NCI-H1694 (cell line): ENCODE measurements around the gene ASH1L.
"Not testable (repeated sequence)": the region's sequence is repeated elsewhere in the genome, so short reads cannot be mapped to it uniquely, and the experiment has no call there.

Experiments used
- DNase-seq: peaks from one replicate; lab custom pipeline; 2025; lab: John Stamatoyannopoulos, UW

Gene ASH1L

DNA sequence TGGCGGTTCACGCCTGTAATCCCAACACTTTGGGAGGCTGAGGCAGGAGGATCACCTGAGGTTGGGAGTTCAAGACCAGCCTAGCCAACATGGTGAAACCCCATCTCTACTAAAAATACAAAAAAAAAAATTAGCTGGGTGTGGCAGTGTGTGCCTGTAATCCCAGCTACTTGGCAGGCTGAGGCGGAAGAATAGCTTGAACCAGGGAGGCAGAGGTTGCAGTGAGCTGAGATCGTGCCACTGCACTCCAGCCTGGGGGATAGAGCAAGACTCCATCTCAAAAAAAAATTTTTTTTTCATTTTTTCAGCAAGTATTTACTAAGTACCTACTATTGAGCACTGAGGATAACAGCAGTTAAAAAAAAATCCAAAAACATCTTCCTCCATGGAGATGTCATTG lies 69.0 kb downstream of the ASH1L start:
- not testable (repeated sequence) for DNase-seq

DNA sequence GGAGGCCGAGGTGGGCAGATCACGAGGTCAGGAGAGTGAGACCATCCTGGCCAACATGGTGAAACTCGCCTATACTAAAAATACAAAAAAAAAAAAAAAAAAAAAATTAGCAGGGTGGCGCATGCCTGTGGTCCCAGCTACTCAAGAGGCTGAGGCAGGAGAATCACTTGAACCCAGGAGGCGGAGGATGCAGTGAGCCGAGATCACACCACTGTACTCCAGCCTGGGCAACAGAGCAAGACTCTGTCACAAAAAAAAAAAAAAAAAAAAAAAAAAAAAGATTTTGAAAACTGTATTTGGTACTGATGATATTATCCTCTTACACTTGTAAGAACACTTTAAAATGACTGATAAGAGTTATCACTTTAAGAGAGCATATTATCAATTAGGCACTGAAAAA lies 74.2 kb downstream of the ASH1L start:
- not testable (repeated sequence) for DNase-seq

DNA sequence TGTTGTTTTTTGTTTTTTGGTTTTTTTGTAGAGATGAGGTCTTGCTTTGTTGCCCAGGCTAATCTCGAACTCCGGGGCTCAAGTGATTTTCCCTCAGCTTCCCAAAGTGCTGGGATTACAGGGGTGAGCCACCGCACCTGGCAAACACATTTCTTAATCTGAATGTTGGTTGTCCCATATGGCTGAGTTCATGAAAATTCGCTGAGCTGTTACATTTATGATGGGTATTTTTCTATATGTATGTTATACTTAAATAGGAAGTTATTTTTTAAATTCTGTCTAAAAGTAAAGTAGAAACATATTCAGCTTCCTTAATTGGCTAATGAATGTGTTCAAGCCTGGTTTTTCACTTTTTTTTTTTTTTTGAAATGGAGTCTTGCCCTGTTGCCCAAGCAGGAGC lies 75.1 kb downstream of the ASH1L start:
- no peak for DNase-seq

DNA sequence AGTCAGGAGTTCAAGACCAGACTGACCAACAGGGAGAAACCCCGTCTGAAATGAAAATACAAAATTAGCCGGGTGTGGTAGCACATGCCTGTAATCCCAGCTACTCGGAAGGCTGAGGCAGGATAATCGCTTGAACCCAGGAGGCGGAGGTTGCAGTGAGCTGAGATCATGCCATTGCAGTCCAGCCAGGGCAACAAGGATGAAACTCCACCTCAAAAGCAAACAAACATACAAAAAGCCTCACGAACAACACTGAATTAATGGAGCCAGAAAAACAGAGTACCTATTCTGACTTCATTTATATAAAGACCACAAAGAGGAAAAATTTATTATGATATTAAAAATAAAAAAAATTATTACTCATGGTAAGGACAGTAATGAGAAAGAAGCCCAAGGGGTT lies 75.7 kb downstream of the ASH1L start:
- DNase-seq = not testable (repeated sequence)

DNA sequence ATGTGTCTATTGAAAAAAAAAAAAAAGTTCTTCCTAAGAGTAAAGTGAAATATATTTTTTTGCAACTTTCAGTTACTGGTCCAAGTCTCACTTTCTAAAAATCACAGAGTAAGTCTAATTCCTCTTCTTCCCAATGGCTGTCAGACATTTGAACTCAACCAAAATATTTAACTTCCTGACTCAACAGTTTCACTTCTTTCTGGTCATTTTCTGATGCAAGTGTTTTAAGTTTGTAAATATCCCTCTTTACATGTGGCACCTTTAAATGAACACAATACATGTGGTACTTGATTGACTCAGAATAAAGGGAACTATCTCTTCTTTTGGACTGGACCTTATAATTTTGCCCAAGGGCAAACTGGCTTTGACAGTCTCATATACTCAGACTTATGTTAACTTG lies 76.7 kb downstream of the ASH1L start:
- no peak for DNase-seq

DNA sequence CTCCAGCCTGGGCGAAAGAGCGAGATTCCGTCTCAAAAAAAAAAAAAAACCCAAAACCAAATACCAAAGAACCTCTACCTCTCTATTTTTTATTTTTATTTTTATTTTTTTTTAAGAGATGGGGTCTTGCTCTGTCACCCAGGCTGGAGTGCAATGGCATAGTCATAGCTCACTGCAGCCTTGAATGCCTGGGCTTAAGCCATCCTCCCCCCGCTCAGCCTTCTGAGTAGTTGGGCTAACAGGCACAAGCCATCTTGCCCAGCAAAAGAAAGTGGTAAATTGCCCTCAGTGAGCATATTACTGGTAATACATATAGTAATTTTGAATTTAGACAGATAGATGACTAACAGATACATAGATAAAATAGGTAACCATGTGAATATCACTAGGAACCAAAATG lies 77.4 kb downstream of the ASH1L start:
- no peak for DNase-seq

DNA sequence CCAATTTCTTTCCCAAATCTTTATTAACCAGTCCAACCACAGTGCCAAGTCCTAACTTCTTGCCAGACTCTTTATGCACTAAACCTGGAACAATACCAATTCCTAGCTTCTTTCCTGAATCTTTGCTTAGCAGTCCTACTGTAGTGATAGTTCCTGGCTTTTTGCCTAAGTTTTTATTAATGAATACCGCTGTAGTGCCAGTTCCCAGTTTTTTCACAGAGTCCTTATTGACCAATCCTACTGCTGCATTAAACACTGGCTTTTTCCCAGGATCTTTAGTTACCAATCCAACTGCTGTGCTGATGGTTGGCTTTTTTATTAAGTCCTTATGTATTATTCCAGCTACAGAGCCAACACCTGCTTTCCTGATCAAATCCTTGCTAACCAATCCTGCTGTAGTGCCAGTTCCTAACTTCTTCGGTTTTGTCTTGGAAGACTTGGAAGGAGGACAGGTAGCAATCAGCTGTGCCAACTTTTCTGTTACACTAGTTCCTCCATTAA lies 80.8 kb downstream of the ASH1L start:
- DNase-seq = no peak

DNA sequence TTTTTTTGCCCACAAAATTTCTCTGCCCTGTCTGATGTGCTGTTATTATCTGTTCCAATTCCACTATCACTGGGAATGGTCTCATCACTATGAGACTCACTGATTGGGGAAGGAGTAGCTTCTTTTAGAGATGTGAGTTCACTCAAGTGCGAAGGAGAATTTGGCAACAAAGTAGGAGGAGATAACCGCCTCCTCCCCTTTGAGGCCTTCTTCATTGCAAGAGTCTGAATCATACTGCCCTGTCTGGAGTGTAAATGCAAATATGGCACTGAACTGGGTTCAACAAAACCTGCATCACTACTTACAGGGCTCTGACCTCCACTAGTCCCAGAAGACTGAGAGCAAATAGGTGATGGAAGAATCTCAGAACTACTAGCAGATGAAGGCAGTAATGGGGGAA lies 83.4 kb downstream of the ASH1L start:
- DNase-seq = no peak

DNA sequence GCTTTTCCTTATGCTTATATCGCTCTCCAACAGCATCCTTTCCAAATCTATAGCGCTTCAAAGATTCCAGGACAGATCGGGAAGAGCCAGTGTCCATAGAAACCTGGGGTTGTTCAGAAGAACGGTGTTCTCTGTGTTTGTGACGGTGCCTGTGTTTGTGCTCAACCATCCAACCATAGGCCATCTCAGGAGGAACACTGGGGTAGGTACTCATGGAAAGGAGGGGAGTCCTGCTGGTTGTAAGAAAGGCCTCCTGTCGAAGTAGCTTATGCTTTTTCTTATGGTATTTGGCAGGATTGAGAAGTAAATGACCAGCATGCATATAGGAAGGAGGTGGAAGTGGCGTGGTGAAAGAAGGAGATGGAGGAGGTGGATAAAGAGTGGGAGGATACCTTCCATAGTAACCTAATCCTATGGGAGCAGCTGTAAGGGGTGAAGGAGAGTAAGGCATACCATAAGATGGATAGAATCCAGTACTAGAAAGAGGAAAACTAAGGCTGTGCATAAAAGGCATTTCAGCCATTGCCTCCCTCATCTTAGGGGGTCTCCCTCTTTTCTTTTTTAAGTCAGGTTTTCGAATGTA lies 84.2 kb downstream of the ASH1L start:
- DNase-seq = no peak

DNA sequence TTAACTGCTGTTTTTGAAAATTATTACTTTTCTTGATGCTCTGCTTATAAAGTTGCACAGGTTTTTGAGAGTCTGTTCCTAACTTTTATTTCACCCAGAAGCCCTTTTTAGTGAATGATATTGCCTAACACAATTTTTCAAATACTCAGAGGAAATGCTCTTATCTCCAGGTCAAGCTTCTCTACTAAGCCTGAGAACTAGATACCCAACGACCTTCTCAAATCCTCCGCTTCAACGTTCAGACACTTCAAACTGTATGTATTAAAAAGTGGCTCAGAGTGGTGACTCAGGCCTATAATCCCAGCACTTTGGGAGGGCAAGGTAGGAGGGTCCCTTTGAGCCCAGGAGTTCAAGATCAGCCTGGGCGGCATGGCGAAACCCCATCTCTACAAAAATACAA lies 88.5 kb downstream of the ASH1L start:
- DNase-seq = no peak

DNA sequence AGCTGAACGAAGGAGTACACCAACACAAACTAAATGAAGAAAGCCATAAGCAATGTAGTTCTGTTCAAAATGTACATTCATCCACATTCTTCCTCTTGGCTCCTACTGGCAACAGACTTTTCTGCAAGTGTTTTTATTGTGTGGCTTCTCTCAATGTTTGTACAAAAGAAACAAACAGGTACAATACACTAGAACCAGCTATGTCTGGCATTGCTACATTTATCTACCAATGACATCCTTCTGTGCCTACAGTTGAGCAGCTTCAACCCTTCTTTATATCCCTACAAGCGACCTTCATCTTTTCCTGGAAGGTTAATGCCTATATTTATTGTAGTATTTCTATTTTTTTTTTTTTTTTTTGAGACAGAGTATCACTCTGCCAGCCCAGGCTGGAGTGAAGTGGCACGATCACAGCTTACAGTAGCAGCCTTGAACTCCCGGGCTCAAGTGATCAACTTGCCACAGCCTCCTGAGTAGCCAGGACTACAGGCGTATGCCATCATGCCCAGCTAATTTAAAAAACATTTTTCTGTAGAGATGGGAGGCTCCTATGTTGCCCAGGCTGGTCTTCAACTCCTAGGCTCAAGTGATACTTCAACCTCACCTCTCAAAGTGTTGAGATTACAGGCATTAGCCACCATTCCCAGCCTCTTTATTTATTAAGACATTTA lies 89.3 kb downstream of the ASH1L start:
- DNase-seq = no peak

DNA sequence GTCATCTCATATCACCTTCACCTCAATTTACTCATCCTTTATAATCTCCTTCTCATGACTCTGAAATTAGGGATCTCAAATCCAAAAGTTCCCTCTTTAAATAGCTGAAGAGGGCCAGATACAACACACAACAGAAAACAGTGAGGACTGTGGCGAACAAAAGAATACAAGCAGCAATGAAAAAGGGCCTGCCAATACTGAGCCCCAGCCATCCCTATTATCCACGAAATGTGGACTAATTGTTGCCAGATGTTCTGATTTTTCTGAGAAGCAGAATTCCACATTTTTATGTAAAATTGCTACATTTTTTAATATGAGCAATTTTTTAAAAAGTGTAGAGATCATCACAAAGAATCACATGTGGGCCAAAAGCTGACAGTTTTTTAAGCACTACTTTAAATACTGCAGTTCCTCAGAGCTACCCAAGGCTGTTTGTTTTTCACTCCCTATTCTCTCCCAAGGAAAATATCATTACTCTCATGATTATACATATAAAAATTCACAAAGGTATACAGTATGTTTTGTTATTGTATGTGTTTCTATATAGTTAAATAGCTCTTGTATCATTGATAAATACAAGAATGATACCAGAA lies 90.0 kb downstream of the ASH1L start:
- DNase-seq = no peak

DNA sequence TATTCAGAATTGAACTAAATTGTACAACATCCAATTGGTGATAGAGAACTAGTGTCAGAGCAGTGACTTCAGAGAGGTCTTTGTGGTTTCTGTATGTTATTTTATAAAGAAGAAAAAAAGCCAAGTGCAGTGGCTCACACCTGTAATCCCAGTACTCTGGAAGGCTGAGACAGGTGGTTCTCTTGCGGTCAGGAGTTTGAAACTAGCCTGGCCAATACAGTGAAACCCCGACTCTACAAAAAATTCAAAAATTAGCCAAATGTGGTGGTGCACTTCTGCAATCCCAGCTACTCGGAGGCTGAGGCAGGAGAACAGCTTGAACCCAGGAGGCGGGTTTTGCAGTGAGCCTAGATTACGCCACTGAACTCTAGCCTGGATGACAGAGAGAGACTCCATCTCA lies 90.7 kb downstream of the ASH1L start:
- DNase-seq = no peak

DNA sequence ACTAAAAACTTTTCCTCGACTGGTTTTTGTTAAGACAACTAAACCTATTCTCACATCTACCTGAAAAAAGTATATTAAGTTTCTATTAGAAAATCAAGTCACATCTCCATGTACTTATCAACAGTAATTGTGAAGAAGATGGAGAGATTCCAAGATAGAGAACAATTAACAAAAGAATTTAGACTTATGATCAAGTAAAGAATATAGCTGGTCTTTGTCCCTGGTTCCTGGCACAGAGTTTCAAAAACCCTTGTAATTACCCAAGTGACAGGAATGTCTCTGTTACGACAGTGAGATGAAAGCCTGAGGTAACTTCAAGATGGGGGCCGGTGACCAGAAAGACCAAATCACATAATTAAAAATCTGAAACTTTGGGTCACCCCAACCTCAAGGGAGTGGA lies 91.6 kb downstream of the ASH1L start:
- no peak for DNase-seq

DNA sequence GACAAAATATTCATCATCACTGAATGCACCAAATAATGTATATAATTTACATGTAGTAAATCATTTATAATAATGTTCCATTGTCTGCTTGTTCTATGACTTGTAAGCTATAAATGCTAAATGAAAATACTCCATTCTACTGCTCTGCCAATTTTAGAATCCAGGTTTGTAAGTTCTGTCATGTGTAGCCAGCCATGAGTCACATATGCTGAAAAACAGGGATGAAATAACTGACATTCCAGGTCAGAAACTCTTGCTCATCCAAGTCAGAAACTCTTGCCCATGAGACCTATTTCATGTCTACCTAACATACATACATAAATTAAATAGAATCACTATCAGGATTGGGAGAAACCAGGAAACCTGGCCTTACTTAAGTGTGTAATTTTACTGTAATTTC lies 95.6 kb downstream of the ASH1L start:
- DNase-seq = no peak

DNA sequence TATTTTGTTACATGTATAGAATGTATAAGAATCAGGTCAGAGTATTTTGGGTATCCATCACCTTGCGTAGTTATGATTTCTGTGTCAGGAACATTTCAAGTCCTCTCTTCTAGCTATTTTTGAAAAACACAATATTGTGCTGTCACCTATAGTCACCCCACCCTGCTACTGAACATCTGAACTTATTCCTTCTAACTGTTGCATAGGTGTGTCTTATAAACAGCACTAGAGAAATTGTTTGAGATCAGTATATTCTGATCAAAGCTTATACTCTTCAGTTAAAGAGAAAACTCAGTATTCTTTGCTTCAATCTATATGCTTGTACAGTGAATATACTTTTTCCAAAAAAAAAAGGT lies 96.0 kb downstream of the ASH1L start:
- no peak for DNase-seq

DNA sequence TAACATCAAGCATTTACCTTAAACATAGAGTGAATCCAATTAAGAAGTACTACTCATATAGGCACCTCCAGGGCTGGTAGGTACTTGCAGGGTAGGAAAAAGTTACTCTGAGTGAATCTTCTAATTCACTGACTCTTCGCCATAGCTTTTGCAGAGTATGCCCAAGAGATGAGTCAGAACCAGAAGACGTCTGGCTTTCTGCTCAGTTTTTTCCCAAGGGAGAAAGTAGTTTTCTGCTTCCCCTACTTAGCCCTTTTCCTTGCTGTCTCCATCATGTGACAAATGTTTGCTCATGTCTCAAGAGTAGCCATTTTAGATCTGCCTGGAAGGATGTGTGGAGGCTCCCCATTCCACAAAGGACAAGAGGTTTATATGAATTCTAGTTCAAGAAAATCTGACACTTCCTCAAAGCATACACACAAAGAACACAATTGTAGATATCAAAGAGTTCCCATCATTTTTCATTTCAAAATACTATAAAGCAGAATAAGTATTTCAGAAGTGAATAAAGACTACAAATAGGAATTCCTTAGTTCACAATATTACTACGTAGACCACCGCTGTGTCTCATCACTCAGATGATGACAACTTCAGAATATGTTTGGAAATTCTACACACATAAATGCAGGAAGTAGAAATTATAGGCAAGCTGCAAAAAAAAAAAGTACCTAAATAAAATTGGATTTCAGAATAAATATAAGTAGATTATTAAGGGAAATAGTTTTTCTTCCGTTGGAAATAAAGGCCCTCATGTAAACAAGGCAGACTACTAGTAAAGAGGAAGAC lies 98.5 kb downstream of the ASH1L start:
- DNase-seq = no peak

DNA sequence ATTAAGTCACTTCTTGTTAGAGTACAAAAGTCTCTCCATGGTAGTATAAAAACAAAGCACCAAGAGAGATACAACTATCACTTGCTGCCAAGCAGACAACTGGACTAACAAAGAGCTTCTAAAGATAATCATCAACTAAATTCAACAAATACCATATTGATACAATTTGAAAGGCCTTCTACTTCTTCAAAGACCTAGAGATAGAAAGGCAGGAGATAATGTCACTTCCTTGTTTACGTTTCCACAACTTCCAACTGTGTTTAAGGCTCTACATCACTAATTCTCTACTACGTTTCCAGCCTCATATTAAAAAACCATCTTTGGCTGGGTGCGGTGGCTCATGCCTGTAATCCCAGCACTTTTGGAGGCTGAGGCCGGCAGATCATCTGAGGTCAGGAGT lies 104.5 kb downstream of the ASH1L start:
- DNase-seq = no peak

DNA sequence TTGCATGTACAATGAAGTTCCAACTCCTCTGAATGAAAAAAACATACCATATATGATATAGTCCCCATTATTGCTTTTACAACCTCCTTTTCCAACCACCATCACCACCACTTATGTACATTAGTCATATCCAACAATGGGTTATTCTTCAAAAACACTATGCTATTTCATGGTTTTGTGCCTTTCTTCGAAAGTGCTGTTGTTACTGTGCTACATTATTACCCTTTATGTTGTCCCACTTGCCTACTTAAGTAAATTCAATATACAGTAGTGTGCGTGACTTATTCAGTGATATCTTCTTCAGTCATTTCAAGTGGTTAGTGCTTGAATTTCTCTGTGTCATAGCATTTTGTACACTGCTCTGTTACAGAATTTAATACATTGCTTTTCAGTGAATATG lies 105.3 kb downstream of the ASH1L start:
- no peak for DNase-seq

DNA sequence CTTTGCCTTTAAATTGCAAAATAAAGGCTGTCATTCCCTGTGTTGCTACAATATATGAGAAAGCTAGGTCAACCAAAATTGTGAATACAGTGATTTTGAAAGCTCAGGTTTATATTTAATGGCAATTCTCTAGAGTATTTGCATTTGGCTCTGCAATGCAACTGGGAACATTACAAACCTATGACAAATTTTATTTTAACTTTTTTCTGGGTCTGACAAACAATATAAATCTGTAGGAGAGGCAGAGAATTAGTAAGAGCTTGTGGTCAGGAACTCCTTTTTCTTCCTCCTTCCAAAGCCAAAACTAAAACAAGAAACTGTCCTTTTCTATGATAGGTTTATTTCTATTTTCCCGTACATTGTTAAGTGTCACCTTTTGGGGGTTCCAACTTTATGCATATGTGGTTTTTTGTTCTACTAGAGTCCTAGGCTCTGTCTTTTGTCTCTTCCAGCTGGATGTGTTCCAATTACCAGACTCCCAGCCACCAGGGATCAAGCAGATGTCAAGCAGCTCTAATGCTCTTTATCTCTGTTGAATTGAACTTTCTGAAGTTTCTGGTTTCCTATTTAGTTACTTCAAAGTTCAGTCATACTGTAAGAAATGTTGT lies 106.9 kb downstream of the ASH1L start:
- DNase-seq = no peak

DNA sequence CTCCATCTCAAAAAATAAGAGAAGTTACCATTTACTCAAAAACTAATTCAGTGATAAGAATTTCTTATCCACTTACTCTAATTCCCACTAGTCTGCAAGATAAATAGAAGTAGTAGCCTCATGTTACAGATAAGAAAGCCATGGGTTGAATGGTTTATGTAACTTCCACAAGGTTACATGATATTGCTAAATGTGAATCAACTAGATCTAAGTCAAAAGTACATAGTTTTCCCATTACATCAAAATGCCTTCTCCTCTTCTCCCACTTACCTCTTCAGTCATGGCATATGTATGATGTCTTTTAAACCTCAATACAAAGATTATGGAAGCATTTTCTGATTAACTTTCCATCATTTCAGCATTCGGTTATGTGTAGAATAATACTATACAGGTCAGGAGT lies 108.5 kb downstream of the ASH1L start:
- DNase-seq = no peak

DNA sequence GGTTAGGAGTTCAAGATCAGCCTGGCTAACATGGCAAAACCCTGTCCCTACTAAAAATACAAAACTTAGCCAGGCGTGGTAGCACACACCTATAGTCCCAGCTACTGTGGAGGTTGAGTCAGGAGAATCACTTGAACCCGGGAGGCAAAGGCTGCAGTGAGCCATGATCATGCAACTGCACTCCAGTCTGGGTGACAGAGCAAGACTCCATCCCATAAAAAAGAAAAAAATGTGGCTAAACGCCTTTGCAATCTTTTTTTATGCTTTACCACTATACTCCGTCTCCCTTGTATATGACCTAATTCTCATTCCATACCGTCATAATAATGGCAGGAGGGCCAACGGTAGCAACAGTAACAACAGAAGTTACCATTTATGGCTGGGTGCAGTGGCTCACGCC lies 109.5 kb downstream of the ASH1L start:
- no peak for DNase-seq

DNA sequence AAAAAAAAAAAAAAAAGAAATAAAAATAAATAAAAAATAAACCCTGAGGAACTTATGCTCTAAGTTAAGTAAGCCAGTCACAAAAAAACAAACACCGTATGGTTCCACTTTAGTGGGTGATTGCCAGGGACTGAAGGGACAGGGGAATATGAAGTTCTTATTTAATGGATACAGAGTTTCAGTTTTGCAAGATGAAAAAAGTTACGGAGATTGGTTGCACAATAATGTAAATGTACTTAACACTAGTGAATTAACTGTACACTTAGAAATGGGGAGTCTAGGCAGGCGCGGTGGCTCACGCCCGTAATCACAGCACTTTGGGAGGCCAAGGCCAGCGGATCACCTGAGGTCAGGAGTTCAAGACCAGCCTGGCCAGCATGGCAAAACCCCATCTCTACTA lies 111.4 kb downstream of the ASH1L start:
- no peak for DNase-seq
